ENCODE data around the gene GFRA3.

GRCh38 chr5:138229387-138229786 is 45.0 kb downstream of the GFRA3 start:
- no peak for TF ChIP-seq CTCF (IDR thresholded peaks at IDR 0.05)
- no peak for TF ChIP-seq POLR2A (IDR thresholded peaks at IDR 0.05)
- no peak for TF ChIP-seq POLR2AphosphoS5 (IDR thresholded peaks at IDR 0.05; ENCODE audit: insufficient read depth in 1 of 2, low read depth in 1 of 2)

Data from vagina (tissue), 2 donors.